AML-193 (cell line): ENCODE results near the gene SHISA5.
"Not testable (repeated sequence)": the region's sequence is repeated elsewhere in the genome, so short reads cannot be mapped to it uniquely, and the experiment has no call there.

Experiments
- DNase-seq, 2 experiments: peaks; one replicate each; lab custom pipeline; 2025; lab: John Stamatoyannopoulos, UW

The SHISA5 gene

GRCh38 chr3:48477959-48478520 lies 25.9 kb downstream of the SHISA5 start:
- DNase-seq = no peak

GRCh38 chr3:48476426-48477053 lies 27.4 kb downstream of the SHISA5 start:
- DNase-seq = no peak

DNA sequence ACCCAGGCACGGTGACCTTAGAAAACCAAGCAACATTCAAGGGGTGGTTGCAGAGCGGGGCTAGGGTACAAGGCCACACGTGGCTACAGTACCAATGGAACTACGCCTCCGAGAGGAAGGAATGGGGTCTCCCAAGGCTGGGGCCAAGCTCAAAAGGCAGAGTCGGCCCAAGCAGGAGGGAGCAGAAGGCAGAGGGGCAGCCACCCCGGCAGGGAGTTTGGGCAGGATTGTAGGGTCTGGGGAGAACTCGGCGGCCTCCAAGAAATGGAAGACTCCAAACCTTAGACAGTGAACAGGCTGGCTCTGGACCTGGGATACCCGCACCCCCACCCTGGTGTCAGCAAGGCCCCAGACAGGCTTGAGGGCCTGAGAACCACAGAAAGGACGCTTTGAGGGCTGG lies 28.8 kb downstream of the SHISA5 start:
- DNase-seq = no peak

DNA sequence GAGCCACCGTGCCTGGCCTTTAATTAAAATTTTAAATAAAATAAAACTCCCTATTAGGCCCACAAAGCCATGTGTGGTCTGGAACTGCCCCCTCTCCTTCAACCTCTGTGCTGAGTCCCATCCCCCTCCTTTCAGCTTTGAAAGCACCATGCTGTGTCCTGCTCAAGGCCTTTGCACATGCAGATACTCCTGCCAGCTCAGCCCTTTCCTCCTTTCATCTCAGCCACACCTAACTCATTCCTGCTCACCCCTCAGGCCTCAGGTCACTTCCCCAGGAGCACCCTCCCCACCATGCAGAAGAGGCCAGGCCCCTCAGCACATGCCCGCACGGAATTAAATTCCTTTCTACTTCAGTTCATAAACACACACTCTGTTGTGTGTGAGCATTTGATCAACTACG lies 29.4 kb downstream of the SHISA5 start:
- no peak for DNase-seq

- not testable (repeated sequence) for DNase-seq
Measured at GRCh38 chr3:48474031-48474430, 29.9 kb downstream of the SHISA5 start.

GRCh38 chr3:48473617-48473952 lies 30.4 kb downstream of the SHISA5 start:
- DNase-seq = no peak

DNA sequence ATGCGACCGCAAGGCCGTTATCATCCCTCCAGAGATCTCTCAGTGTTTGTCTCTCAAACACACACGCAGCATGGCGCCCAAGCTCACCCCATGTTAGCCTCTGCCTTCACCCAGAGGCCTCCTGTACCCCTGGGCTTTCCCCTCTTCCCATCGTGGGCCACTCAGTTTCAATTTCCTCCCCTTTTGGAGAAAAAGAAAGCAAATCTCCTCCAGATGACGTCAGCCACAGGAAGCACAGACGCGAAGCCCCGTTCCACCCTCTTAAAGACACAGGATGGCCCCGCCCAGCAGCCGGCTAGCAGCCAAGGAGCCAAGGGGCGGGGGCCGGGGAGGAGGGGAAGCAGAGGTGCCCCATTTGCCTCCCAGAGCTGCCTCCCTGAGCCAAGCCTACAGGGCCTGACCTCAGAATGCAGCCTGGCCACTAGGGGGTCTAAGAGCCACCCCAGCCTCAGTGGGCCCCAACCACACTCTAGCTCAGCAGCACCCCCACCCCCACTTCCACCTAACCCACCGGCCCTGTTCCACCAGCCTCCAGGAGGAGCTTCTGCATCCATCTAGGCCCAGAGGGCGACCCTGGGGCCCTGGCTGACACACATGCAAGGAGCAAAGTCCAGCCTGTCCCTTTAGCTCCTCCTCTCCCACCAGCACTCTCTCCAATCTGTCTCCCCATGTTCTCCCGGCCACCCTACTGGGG lies 30.9 kb downstream of the SHISA5 start:
- peak; percentile 98 to 99 for DNase-seq

GRCh38 chr3:48472673-48472922 lies 31.4 kb downstream of the SHISA5 start:
- DNase-seq = no peak

- no peak for DNase-seq
Measured at GRCh38 chr3:48470286-48470685, 33.7 kb downstream of the SHISA5 start.

- DNase-seq = no peak
Measured at GRCh38 chr3:48469046-48469915, 34.7 kb downstream of the SHISA5 start.

GRCh38 chr3:48468329-48468731 lies 35.6 kb downstream of the SHISA5 start:
- no peak for DNase-seq

- no peak for DNase-seq
Measured at GRCh38 chr3:48467473-48468267, 36.3 kb downstream of the SHISA5 start.

DNA sequence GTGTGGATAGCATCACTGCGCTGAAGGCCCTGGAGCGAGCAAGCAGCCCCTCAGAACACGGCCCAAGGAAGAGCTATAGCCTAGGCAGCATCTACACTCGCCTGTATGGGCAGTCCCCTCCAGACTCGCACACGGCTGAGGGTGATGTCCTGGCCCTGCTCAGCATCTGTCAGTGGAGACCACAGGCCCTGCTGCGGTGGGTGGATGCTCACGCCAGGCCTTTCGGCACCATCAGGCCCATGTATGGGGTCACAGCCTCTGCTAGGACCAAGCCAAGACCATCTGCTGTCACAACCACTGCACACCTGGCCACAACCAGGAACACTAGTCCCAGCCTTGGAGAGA lies 36.9 kb downstream of the SHISA5 start:
- no peak for DNase-seq

- DNase-seq = peak in 1 of 2 experiments; percentile 62
Measured at GRCh38 chr3:48466386-48467109, 37.4 kb downstream of the SHISA5 start.

DNA sequence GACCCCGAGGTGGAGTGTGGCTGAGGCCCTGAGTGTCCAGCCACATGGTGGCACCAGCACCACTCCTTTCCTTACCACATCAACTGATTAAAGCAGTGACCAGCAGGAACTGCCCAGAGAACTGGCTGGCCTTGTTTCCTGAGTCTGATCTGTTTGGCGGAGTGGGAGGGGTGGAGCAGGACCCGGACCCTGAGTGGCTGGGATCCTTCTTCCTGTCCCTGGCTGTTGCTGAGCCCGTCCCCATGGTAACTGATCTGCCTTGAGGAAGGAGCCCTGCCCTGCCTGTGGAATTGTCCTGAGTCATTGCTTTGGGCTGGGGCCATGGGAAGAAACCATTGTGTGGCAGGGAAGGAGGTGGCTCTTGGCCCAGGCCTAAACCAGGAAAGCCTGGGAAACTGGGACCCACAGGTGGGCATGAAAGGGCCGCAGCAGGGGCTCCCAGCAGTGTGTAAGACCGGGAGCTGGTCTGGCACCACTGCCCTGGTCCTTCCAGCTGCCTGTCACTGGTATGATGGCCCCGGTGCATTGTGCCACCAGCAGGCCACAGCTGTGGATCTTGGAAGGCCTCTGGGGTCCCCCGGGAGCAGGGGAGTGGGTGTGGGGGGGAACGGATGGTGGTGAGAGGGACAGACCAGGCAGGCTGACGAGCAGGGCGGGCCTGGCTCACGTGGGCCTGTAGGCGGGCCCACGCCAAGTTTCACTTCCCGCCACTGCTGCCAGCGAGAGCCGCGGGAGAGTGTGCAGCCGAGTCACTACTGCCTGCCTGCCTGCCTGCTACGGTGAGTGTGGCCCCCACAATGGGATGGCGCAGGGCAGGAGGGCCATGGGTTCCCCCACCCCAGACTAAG lies 38.2 kb downstream of the SHISA5 start:
- DNase-seq = peak; percentile 98

- DNase-seq = no peak
Measured at GRCh38 chr3:48465237-48465530, 38.8 kb downstream of the SHISA5 start.

- no peak for DNase-seq
Measured at GRCh38 chr3:48464713-48465221, 39.2 kb downstream of the SHISA5 start.

DNA sequence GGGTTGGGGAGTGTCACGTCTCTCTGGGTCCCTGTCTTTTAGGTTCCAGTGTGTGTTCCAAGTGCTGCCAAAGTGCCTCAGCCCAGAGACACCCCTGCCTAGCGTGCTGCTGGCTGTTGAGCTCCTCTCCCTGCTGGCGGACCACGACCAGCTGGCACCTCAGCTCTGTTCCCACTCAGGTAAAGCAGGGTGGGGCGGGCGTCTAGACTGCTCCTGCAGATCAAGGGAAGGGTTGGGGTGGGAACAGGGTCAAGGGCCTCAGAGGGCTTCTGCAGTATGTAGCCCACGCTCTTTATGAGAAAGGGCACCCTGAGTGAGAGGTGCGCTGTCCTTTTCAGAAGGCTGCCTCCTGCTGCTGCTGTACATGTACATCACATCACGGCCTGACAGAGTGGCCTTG lies 40.3 kb downstream of the SHISA5 start:
- no peak for DNase-seq

DNA sequence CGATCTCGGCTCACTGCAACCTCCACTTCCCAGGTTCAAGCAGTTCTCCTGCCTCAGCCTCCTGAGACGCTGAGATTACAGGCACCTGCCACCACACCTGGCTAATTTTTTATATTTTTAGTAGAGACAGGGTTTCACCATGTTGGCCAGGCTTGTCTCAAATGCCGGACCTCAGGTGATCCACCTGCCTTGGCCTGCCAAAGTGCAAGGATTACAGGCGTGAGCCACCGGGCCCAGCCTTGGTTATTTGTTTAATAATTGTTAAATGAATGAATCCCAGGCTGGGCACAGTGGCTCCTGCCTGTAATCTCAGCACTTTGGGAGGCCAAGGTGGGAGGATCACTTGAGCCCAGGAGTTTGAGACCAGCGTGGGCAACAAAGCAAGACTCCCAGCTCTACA lies 42.2 kb downstream of the SHISA5 start:
- not testable (repeated sequence) for DNase-seq

- DNase-seq = no peak
Measured at GRCh38 chr3:48460517-48460902, 43.5 kb downstream of the SHISA5 start.
